HepG2 (cell line): ENCODE results near the gene ABCF1. TPM values are rescaled to one million over a fixed set of nuclear protein-coding genes. Genes with fewer than 3 reads are reported as not detected.

Experiments used
- ARNT2 ChIP-seq: sonication (generic); formaldehyde crosslinking; IDR thresholded peaks from 2 replicates; pipeline ENCODE4 v1.8.0; 2022; ENCODE audit warnings: mild to moderate bottlenecking, low read depth, missing genetic modification reagents, moderate library complexity
- ELK4 ChIP-seq: sonication (generic); formaldehyde crosslinking; IDR thresholded peaks from 2 replicates; pipeline ENCODE4 v1.9.0; 2021; ENCODE audit warnings: missing genetic modification reagents, borderline replicate concordance
- HMGA1 ChIP-seq: sonication (generic); formaldehyde crosslinking; conservative IDR thresholded peaks from 2 replicates; pipeline ENCODE4 v1.4.0; 2020; ENCODE audit warnings: missing genetic modification reagents
- IRF2 ChIP-seq: IDR thresholded peaks from 2 replicates; pipeline ENCODE4 v1.6.1; 2018; ENCODE audit warnings: missing genetic modification reagents, missing compliant biosample characterization
- MBD4 ChIP-seq: IDR thresholded peaks from 2 replicates; pipeline ENCODE4 v1.6.1; 2012; ENCODE audit warnings: low read length, inconsistent platforms, borderline replicate concordance
- MEIS1 ChIP-seq: sonication (generic); formaldehyde crosslinking; IDR thresholded peaks from 2 replicates; pipeline ENCODE4 v1.9.0; 2021; ENCODE audit warnings: mild to moderate bottlenecking, missing genetic modification reagents, moderate library complexity, borderline replicate concordance
- MEIS2 ChIP-seq: sonication (generic); formaldehyde crosslinking; IDR thresholded peaks from 2 replicates; pipeline ENCODE4 v1.9.0; 2021; ENCODE audit warnings: mild to moderate bottlenecking, missing genetic modification reagents
- NR2C2 ChIP-seq: sonication (generic); formaldehyde crosslinking; IDR thresholded peaks from 2 replicates; pipeline ENCODE4 v1.4.0; 2020; ENCODE audit warnings: missing genetic modification reagents, mild to moderate bottlenecking, moderate library complexity, borderline replicate concordance
- NR2F6 ChIP-seq, 2 experiments: IDR thresholded peaks; 2 replicates each; pipeline ENCODE4 v1.6.1; 2016; ENCODE audit warnings: antibody characterized with exemption in 1 of 2, mild to moderate bottlenecking in 1 of 2
- NRL ChIP-seq: sonication (generic); formaldehyde crosslinking; IDR thresholded peaks from 2 replicates; pipeline ENCODE4 v1.5.0; 2020; ENCODE audit warnings: missing genetic modification reagents, mild to moderate bottlenecking, moderate library complexity, borderline replicate concordance
- PAX8 ChIP-seq: sonication (generic); formaldehyde crosslinking; IDR thresholded peaks from 2 replicates; pipeline ENCODE4 v1.8.0; 2022; ENCODE audit warnings: mild to moderate bottlenecking, missing genetic modification reagents, borderline replicate concordance
- PITX1 ChIP-seq: sonication (generic); formaldehyde crosslinking; IDR thresholded peaks from 2 replicates; pipeline ENCODE4 v1.5.1; 2020; ENCODE audit warnings: mild to moderate bottlenecking, missing genetic modification reagents
- PPARG ChIP-seq: conservative IDR thresholded peaks from 2 replicates; pipeline ENCODE4 v1.6.1; 2016; ENCODE audit warnings: missing biosample characterization, missing genetic modification reagents
- RNF219 ChIP-seq: sonication (generic); formaldehyde crosslinking; IDR thresholded peaks from 2 replicates; pipeline ENCODE4 v1.5.0; 2020; ENCODE audit warnings: mild to moderate bottlenecking, missing genetic modification reagents
- SIX1 ChIP-seq: sonication (generic); formaldehyde crosslinking; IDR thresholded peaks from 2 replicates; pipeline ENCODE4 v1.4.0; 2020; ENCODE audit warnings: missing genetic modification reagents, borderline replicate concordance
- ZBTB7A ChIP-seq: sonication (generic); formaldehyde crosslinking; IDR thresholded peaks from 2 replicates; pipeline ENCODE4 v1.8.0; 2022; ENCODE audit warnings: mild to moderate bottlenecking, missing genetic modification reagents
- ZFP36L1 ChIP-seq: sonication (generic); formaldehyde crosslinking; IDR thresholded peaks from 2 replicates; pipeline ENCODE4 v1.8.0; 2022; ENCODE audit warnings: mild to moderate bottlenecking, missing genetic modification reagents, moderate library complexity
- ZNF136 ChIP-seq: sonication (generic); formaldehyde crosslinking; IDR thresholded peaks from 2 replicates; pipeline ENCODE4 v1.8.1; 2022; ENCODE audit warnings: low read depth, mild to moderate bottlenecking, moderate library complexity, missing genetic modification reagents
- ZNF567 ChIP-seq: sonication (generic); formaldehyde crosslinking; IDR thresholded peaks from 2 replicates; pipeline ENCODE4 v1.8.1; 2023; ENCODE audit warnings: mild to moderate bottlenecking, missing genetic modification reagents, borderline replicate concordance
- ZNF615 ChIP-seq: sonication (generic); formaldehyde crosslinking; IDR thresholded peaks from 2 replicates; pipeline ENCODE4 v1.5.0; 2020; ENCODE audit warnings: mild to moderate bottlenecking, missing genetic modification reagents, borderline replicate concordance
- ZNF776 ChIP-seq: sonication (generic); formaldehyde crosslinking; IDR thresholded peaks from 2 replicates; pipeline ENCODE4 v1.4.0; 2020; ENCODE audit warnings: mild to moderate bottlenecking, missing genetic modification reagents
- ZNF782 ChIP-seq: sonication (generic); formaldehyde crosslinking; IDR thresholded peaks from 2 replicates; pipeline ENCODE4 v1.4.0; 2020; ENCODE audit warnings: missing genetic modification reagents, mild to moderate bottlenecking, borderline replicate concordance
- ZNF790 ChIP-seq: sonication (generic); formaldehyde crosslinking; IDR thresholded peaks from 2 replicates; pipeline ENCODE4 v1.8.0; 2022; ENCODE audit warnings: missing genetic modification reagents, mild to moderate bottlenecking, borderline replicate concordance
- ZNF841 ChIP-seq: sonication (generic); formaldehyde crosslinking; IDR thresholded peaks from 2 replicates; pipeline ENCODE4 v1.8.1; 2023; ENCODE audit warnings: missing genetic modification reagents, borderline replicate concordance
- polyA plus RNA-seq, 8 experiments: library from polyadenylated mRNA; depleted of rRNA in 3 of 8; stranded (reverse) in 7 of 8; unstranded in 1 of 8; fragments of >200 nt; fragmentation: Illumina TruSeq in 4 of 8; extraction: Trizol in 4 of 8; gene quantifications; 2 replicates each; pipeline versions ENCODE4 v1.2.1 to v1.2.3, GENCODE V29; 2011 to 2016; ENCODE audit warnings: low read depth in 4 of 8, missing spikeins in 1 of 8, mixed read lengths in 1 of 8; ENCODE audit not compliant: insufficient read depth in 1 of 8
- total RNA-seq, 5 experiments: library from RNA; depleted of rRNA; stranded (reverse); fragments of >200 nt; fragmentation: Illumina TruSeq; extraction: Trizol; gene quantifications; 2 replicates each; pipeline ENCODE4 v1.2.3, GENCODE V29; 2016; ENCODE audit warnings: low read depth in 1 of 5

ABCF1 gene
- total and polyA plus RNA-seq, 2 of the 13 experiments (the other 11 are each of a cell fraction or from before 2014, with no cell fraction given) = 25.4 to 98.9 TPM

- TF ChIP-seq RNF219 (CRISPR knock-in tag) (no peak), NR2F6 (IDR thresholded peaks at IDR 0.05) (peak; percentile 98), NR2F6 (CRISPR knock-in tag; IDR thresholded peaks at IDR 0.05) (peak; percentile 90), IRF2 (peak; percentile 81; the same call in 1 of the 2 replicates), HMGA1 (CRISPR knock-in tag) (no peak), PITX1 (CRISPR knock-in tag) (peak; percentile 81), MEIS1 (CRISPR knock-in tag) (peak; percentile 80; the same call in 1 of the 2 replicates), ZNF790 (CRISPR knock-in tag) (0 out of 2 replicates have a peak, but pooled peaks have one; percentile 72), SIX1 (CRISPR knock-in tag) (no peak; the same call in 1 of the 2 replicates), ELK4 (CRISPR knock-in tag) (no peak), PPARG (CRISPR knock-in tag) (peak; percentile 35), ZNF782 (CRISPR knock-in tag) (peak; percentile 91; the same call in 1 of the 2 replicates), ZBTB7A (CRISPR knock-in tag) (peak; percentile 33; the same call in 1 of the 2 replicates), NRL (CRISPR knock-in tag) (peak; percentile 47; the same call in 1 of the 2 replicates), ZNF841 (CRISPR knock-in tag) (no peak), MEIS2 (CRISPR knock-in tag) (no peak; the same call in 1 of the 2 replicates), MBD4 (0 out of 2 replicates have a peak, but pooled peaks have one; percentile 37), ZNF615 (CRISPR knock-in tag) (no peak), NR2C2 (CRISPR knock-in tag) (peak; percentile 99), ZNF567 (CRISPR knock-in tag) (peak; percentile 91; the same call in 1 of the 2 replicates), ZNF776 (CRISPR knock-in tag) (peak; percentile 81), PAX8 (CRISPR knock-in tag) (peak; percentile 96), ZFP36L1 (CRISPR knock-in tag) (peak; percentile 66; the same call in 1 of the 2 replicates), ZNF136 (CRISPR knock-in tag) (peak; percentile 91), ARNT2 (CRISPR knock-in tag) (peak; percentile 67; the same call in 1 of the 2 replicates)
Measured at GRCh38 chr6:30626484-30627366, 55.5 kb downstream of the ABCF1 start, which contains the start of gene ATAT1 (continued).
